NCI-H345 treated with DMSO at 0.1 percent for 48 hours (cell line): ENCODE measurements around the gene HNRNPA0.

Experiments
- DNase-seq: peaks from one replicate; lab custom pipeline; 2025; ENCODE audit not compliant: unreplicated experiment; lab: John Stamatoyannopoulos, UW

The HNRNPA0 gene

GRCh38 chr5:137754961-137755762, 999 bp upstream of the HNRNPA0 start:
- no peak for DNase-seq

DNA sequence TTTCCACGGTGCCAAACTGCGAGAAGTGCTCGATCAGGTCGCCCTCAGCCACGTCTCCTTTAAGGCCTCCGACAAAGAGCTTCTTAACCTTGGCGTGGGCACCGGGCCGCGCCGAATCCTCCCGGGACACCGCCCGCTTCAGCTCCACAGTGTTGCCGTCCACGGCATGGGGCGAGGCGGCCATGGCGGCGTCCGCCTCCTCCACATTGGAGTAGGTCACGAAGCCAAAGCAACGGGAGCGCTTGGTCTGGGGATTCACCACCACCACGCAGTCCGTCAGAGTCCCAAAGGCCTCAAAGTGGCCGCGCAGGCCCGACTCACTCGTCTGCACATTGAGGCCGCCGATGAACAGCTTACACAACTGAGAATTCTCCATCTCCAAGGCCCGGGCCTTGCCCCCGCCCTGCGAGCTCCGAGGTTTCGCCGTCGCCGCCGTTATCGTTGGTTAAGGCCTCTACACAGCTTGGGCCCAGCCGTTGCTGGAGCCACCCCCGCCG, 424 bp downstream of the HNRNPA0 start:
- DNase-seq, result no peak

DNA sequence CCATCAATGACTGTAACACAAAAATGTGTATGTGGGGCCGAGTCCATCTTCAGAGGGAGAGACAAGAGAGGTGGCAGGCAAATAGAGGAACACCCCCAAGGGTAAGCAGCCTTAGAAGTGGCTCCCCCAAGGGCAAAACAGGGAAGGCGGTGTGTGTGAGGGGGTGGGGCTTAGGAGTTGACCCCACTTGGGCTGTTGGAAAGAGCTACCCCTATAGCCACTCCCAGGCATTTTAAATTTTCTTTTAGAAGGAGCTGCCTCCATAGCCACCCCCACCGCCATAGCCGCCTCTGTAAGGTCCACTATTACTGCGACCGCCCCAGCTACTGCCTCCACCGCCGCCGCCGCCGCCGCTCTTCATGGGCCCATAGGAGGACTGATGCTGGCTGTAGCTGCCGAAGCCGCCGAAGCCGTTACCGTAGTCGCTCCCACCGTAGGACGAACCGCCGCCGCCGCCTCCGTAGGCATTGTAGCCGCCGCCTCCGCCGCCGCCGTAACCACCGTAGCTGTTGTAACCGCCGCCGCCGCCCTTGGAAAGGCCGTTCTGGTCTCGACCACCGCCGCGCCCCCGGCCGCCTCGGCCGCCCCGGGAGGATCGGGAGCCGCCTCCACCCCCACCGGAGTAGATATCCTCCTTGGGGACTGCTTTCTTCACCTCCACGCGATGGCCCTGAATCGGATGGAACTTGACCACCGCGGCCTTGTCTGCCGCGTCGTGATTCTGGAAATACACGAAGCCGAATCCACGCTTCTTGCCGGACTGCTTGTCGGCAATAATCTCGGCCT, 1.1 kb downstream of the HNRNPA0 start:
- DNase-seq, result no peak

GRCh38 chr5:137751869-137752491, 2.2 kb downstream of the HNRNPA0 start:
- peak; percentile 64 for DNase-seq

DNA sequence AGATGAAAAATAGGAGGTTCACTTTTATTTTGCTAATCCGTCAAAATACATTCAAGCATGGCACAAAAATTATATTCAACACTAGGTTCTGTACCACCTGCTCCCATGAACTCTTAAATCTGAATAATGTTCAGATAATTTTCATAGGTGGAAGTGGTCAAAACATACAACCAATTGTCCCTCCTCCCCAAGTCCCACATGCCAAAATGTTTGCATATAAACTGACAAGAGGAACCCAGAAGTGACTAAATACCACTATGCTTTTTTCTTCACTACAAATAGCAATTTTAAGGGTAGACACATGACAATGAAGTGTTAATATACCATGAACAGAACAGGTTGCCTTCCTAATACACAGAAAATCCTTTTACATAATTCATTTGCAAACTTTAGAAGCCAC, 3.7 kb downstream of the HNRNPA0 start:
- no peak for DNase-seq

DNA sequence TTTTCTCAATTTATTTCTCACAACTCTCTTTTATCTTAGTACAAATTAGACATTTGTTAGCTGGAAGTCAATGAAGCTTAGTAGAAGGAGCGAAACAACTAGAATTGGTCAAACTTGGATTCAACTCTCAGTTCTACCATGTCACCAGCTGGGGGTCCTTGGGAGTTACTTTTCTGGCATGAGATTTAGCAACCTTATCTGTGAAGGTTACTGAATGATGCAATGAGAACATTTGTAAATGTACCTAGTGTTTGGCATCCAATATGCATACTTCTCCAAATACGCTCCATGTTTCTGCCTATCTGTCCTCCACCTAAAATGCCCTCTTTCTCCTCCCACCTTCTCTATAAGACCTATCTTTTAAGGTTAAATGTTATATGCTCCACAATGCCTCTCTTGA, 6.3 kb downstream of the HNRNPA0 start:
- DNase-seq, result no peak

- DNase-seq, result peak; percentile 88
These were observed 11.0 kb downstream of the HNRNPA0 start for GRCh38 chr5:137743031-137743640.

GRCh38 chr5:137741718-137742117, 12.4 kb downstream of the HNRNPA0 start:
- peak; percentile 97 for DNase-seq

GRCh38 chr5:137739737-137740136, 14.4 kb downstream of the HNRNPA0 start:
- no peak for DNase-seq

DNA sequence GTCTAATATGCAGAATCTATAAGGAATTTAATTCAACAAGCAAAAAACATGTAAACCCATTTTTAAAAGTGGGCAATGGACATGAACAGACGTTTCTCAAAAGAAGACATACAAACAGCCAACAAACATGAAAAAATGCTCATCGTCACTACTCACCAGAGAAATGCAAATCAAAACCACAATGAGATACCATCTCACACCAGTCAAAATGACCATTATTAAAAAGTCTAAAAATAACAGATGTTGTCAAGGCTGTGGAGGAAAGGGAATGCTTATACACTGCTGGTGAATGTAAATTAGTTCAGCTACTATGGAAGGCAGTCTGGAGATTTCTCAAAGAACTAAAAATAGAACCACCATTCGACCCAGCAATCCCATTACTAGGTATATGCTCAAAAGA, 15.2 kb downstream of the HNRNPA0 start:
- no peak for DNase-seq

DNA sequence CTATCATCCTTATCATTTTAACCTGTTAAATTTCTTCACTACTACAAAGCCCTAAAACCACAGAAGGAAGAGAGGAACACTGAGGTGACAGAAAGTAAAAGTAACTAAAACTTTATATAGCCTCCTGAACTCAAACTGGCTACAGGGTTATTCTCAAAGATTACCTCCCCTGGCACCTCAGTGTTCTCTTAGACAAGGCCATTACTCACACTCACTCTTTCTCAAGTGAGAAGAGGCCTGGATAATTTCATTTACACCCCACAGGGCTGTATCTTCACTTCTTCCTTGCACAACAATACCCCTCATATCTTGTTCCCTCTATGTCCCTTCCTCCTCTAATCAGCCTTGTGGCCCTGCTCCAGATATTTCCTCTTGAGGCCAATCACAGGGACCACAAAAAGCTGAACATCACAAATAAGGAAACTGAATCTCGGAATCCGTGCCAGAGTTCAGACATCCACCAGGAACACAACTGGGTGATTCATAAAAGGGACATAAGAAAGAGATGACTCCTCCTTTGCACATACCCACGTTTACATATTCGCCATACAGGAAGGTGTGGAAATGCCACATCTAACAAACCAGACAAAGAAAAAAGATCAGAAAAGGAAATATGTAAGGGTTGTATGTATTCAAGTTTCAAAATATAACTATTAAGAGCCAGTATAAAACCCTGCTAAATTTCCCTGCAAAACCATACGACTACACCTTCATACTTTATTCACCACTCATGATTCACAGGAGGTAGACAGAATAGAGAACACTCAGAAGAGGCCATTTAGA, 16.6 kb downstream of the HNRNPA0 start:
- DNase-seq, result no peak

DNA sequence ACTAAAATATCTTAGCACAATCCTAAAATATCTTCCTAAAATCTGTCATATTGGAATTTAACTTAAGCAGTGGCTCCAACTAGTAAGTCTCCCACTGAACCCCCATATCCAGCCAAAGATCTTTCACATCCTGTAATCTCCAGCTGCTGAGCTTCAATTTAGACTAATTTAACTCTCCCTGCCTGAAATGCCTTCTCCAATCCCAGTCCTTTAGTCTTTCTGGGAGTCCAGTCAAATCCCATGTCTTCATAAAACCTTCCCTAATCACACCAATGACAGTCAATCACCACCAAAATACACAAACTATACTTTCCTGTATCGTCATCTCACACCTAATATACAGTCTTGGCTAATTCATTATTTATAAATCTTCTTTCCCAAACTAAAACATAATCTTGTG, 17.7 kb downstream of the HNRNPA0 start:
- no peak for DNase-seq

- DNase-seq, result peak; percentile 73
These were observed 18.4 kb downstream of the HNRNPA0 start, which contains the start of gene KLHL3 for GRCh38 chr5:137735555-137736284. TSS of gene KLHL3 (minus strand) at chr5:137736089. CDS start at chr5:137735646, 443 bp downstream.

DNA sequence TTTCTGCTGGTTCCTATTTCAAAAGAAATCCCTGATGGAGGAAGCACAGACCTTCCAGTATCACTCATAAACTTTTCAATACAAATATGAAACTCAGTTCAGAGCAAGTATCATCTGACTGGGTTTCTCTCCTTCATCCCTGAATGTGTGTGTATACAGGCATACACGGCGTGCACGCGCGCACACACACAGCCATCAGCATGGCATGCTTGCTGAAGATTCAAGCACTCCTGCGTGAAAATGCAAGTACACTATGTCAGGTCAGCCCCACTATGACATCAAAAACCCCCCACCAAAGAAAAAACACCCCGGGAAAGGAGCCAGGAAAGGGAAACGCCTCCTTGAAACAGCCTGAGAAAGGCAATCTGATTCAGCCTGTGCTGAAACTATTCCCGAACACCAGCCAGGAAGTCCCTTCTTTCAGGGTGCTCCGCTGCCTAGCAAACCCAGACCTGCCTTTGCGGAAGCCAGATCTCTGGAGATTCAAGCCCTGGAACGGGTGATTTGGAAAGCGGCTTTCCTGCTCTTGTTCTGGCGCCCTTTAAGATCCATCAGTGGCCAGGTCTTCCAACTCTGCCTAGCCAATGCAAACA, 19.1 kb downstream of the HNRNPA0 start:
- peak; percentile 73 for DNase-seq

DNA sequence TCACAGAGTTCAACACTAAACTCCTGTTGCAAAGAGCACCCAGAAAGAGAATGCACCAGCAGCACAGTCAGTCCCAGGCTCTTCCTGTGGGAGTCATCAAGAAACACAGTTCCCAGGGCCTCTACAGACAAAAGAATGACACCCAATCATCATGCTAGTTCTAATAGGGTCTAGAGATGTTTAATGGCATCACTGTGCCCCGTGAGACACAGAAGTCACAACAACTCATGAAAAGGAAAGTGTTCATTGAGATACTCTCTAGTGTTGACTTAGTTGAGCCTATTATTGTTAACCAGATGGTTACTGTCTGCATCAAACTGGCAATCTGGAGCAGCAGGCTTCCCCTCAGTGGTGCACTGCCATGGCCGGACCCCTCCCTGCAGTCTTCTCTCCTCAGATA, 19.8 kb downstream of the HNRNPA0 start:
- DNase-seq, result peak; percentile 66

GRCh38 chr5:137733922-137734321, 20.2 kb downstream of the HNRNPA0 start:
- no peak for DNase-seq

DNA sequence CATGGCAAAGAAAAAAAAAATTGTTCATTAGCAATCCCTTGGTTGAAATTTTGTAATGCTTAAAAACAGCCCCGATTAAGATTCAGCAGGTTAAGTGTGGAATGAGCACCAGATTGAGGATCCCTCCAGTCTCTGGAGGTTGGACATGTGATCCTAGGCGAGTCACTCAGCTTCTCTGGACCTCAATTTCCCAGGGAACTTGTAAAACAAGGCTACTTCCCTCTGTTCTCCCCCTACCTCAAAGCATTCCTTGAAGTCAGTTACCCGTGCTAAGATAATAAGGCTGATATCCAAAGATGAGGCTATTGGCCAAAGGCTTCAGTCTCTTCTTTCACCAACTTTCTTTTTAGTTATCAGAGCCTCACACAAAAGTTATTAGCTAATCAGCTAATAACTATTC, 21.2 kb downstream of the HNRNPA0 start:
- DNase-seq, result no peak

GRCh38 chr5:137731176-137731575, 23.0 kb downstream of the HNRNPA0 start:
- DNase-seq, result no peak

- no peak for DNase-seq
These were observed 23.8 kb downstream of the HNRNPA0 start for GRCh38 chr5:137730336-137730735.
